ENCODE measurements around the gene HPGDS.
A peak's percentile ranks its signal among the peaks of the same experiment; 100 is the strongest.
"Not testable (repeated sequence)": the region's sequence is repeated elsewhere in the genome, so short reads cannot be mapped to it uniquely, and the experiment has no call there.

Gene HPGDS

GRCh38 chr4:94342694-94343093 lies at the start of gene HPGDS:
Gene HPGDS, minus strand, starts transcription at chr4:94342836. Its CDS starts 8,207 bp downstream, at chr4:94334629.
- peak; percentile 7 for DNase-seq (ENCODE audit: low spot score)

GRCh38 chr4:94390804-94391410 lies 48.3 kb upstream of the HPGDS start:
- no peak for DNase-seq (ENCODE audit: low spot score)

GRCh38 chr4:94389595-94390267 lies 47.1 kb upstream of the HPGDS start:
- no peak for DNase-seq (ENCODE audit: low spot score)

- DNase-seq (ENCODE audit: low spot score) = not testable (repeated sequence)
Observed at GRCh38 chr4:94387965-94388364, 45.3 kb upstream of the HPGDS start.

GRCh38 chr4:94385452-94385851 lies 42.8 kb upstream of the HPGDS start:
- DNase-seq (ENCODE audit: low spot score) = not testable (repeated sequence)

- DNase-seq (ENCODE audit: low spot score) = not testable (repeated sequence)
Observed at GRCh38 chr4:94382891-94383290, 40.3 kb upstream of the HPGDS start.

- DNase-seq (ENCODE audit: low spot score) = no peak
Observed at GRCh38 chr4:94378047-94378446, 35.4 kb upstream of the HPGDS start.

- no peak for DNase-seq (ENCODE audit: low spot score)
Observed at GRCh38 chr4:94377294-94377693, 34.7 kb upstream of the HPGDS start.

GRCh38 chr4:94375364-94375763 lies 32.7 kb upstream of the HPGDS start:
- DNase-seq (ENCODE audit: low spot score) = no peak

GRCh38 chr4:94373752-94374151 lies 31.1 kb upstream of the HPGDS start:
- DNase-seq (ENCODE audit: low spot score) = no peak

- no peak for DNase-seq (ENCODE audit: low spot score)
Observed at GRCh38 chr4:94372991-94373390, 30.4 kb upstream of the HPGDS start.

- no peak for DNase-seq (ENCODE audit: low spot score)
Observed at GRCh38 chr4:94372228-94372978, 29.8 kb upstream of the HPGDS start.

GRCh38 chr4:94371290-94371689 lies 28.7 kb upstream of the HPGDS start:
- no peak for DNase-seq (ENCODE audit: low spot score)

GRCh38 chr4:94370533-94371254 lies 28.1 kb upstream of the HPGDS start:
- DNase-seq (ENCODE audit: low spot score) = no peak

- DNase-seq (ENCODE audit: low spot score) = no peak
Observed at GRCh38 chr4:94369046-94369445, 26.4 kb upstream of the HPGDS start.

GRCh38 chr4:94368459-94368858 lies 25.8 kb upstream of the HPGDS start:
- no peak for DNase-seq (ENCODE audit: low spot score)

- DNase-seq (ENCODE audit: low spot score) = no peak
Observed at GRCh38 chr4:94365304-94365703, 22.7 kb upstream of the HPGDS start.

GRCh38 chr4:94364527-94364926 lies 21.9 kb upstream of the HPGDS start:
- no peak for DNase-seq (ENCODE audit: low spot score)

GRCh38 chr4:94363136-94363655 lies 20.6 kb upstream of the HPGDS start:
- no peak for DNase-seq (ENCODE audit: low spot score)

GRCh38 chr4:94359838-94360237 lies 17.2 kb upstream of the HPGDS start:
- DNase-seq (ENCODE audit: low spot score) = no peak

GRCh38 chr4:94359221-94359620 lies 16.6 kb upstream of the HPGDS start:
- no peak for DNase-seq (ENCODE audit: low spot score)

- no peak for DNase-seq (ENCODE audit: low spot score)
Observed at GRCh38 chr4:94358101-94358500, 15.5 kb upstream of the HPGDS start.
